Hippocampal formation (tissue), 2 donors: ENCODE data around the gene PXT1.
A peak's percentile ranks its signal among the peaks of the same experiment; 100 is the strongest.
"Not testable (repeated sequence)": the region's sequence is repeated elsewhere in the genome, so short reads cannot be mapped to it uniquely, and the experiment has no call there.

Source experiments
- DNase-seq, 2 donors: peaks; one replicate each; lab custom pipeline; 2025; lab: John Stamatoyannopoulos, UW

Gene PXT1

DNA sequence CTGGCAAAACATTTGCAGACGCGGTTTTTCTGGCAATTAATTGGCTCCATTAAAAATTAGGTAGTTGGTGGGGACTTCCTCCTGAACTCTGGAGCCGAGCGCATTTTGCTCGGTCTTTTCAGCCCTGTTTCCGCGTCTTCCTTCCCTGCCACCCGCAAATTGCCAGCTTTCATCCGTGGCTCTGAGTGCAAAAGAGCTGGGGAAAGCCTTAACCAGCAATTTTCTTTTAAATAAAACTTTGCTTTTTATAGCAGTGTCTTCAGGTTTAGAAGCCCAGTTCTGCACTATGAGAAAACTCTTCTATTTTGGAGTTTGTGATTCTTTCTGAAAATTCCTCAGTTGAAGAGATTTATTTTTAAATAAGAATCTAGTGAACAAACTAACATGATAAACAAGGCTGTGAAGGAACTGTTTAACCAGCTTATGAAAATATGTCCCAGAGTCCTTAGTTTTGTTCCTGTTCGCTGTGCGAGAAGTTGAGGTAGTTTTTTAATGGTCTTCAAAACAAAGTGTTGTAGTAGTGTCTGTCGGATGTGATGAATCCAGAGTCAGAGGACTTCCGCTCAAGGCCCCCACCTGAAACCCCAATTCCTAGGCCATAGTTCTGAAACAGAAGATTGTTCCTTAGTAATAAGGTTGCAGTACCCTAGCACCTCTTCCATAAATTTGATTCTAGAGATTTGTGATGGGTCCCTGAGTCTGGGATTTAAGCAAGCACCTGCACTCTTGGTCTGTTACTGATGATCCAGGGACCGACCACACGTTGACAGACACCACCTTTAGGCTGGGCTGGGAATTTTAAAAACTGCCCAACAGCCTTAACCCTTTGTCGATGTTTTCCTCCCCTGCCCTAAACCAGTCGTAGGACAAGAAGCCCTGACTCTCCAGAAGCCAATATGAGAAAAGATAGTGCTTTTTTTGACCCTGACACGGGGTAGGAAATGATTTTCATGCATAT is 1.1 kb upstream of the PXT1 start:
- DNase-seq: peak in 1 of 2 donors; percentile 20

GRCh38 chr6:36442103-36442670 is 467 bp downstream of the PXT1 start:
- no peak for DNase-seq

GRCh38 chr6:36441307-36441894 is 1.3 kb downstream of the PXT1 start:
- DNase-seq: peak; percentile 81 to 85

DNA sequence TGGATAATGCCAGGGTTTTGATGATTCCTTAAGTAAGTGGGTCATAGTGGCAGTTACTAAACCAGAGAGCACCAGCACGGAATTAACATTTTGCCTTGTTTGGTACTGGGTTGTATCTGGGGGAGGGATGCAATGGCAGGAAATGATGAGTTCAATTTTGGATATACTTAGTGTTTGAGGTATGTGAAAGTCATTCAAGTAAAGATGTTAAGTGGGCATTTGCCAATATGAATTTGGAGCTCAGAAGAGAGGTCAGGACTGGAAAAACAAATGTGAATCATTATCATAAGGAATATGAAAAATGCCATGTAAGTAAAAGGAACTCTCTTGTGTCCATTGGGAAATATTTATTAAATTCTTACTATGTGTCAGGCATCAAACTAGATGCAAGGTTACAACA is 6.2 kb downstream of the PXT1 start:
- no peak for DNase-seq

GRCh38 chr6:36432151-36432671 is 10.4 kb downstream of the PXT1 start:
- DNase-seq: no peak

DNA sequence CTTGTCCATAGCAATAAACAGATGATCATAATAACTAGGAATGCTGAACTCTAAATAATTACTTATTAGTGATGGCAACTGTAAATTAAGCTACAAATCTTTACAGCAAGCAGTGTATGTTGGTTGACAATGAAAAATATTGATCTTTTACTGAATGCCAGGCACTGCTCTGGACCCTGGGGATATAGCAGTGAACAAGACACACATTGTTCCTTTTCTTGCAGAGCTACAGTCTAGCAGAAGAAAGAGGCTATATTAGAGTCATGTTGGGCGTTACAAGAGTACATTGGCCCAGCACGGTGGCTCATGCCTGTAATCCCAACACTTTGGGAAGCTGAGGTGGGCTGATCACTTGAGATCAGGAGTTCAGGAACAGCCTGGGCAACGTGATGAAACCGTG is 11.5 kb downstream of the PXT1 start:
- no peak for DNase-seq

DNA sequence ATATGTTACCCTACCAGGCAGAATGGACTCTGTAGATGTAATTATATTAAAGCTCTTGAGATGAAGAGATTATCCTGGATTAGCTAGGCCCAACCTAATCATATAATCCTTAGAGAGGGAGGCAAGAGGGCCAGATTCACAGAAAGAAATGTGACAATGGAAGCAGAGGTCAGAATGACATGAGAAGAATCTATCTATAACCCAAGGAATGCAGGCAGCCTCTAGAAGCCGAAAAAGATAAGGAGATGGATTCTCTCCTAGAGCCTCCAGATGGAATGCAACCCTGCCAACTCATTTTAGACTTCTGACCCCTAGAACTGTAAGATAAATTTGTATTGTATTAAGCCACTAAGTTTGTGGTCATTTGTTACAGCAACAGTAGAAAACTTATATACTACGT is 12.3 kb downstream of the PXT1 start:
- no peak for DNase-seq

DNA sequence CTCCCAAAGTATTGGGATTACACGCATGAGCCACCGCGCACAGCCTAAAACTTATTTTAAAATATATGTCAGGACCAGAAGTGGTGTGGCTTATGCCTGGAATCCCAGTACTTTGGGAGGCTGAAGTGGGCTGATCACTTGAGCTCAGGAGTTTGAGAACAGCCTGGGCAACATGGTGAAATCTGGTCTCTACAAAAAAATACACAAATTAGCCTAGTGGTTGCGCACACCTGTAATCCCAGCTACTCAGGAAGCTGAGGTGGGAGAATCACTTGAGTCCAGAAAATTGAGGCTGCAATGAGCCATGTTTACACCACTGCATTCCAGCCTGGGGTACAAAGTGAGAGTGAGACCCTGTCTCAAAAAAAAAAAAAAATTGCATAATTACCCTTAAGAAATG is 13.7 kb downstream of the PXT1 start:
- no peak for DNase-seq

GRCh38 chr6:36426622-36427021 is 16.0 kb downstream of the PXT1 start:
- DNase-seq: no peak

DNA sequence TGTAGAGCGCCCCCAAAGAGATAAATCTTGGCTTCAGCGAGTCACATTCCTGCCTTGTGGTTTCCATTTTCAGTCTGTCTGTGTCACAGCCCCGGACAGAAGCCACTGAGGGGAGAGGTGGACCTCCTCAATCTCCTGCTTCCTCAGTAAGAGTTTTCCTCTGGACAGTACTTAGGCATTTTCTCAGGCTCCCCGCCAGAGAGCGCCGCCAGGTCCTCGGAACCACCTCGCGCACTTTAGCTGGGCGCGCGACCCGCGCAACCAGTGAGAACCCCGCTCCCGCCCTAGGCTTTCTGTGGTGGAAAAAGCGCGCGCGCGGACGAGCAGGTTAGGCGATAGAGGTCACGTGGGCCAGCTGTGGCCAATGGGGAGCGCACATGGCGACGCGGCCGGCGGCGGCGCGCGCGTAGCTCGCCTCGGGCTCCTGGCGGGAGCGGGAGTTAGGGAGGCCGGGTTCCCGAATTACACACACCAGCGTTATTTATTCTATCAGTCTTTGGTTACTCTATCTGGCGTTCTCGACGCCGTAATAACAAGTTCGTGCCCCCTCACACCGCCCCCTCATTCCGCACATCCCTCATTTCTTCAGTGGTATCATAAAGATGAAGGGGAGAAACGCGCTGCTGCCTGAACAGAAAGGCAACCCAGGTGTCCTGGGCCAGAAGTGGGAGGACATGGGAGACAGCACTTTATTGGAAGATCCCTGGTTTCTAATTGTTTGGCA is 19.4 kb downstream of the PXT1 start:
- peak; percentile 94 to 96 for DNase-seq

DNA sequence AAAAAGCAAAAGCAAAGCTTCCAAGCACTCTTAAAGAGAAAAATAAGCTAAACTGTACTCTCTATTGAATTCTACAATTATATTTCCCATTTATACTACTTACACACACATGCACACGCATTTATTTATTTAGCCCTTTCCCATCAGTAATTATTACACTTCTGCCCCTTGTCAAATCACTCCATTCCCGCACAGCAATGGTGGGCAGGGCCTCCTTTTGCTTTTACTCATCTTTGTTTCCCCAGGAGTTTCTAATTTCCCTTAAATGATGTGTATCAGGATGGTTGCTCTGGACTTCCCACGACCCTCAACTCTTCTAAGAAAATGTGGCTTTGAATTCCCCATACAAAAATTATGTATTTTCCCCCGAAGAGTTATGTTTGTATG is 19.9 kb downstream of the PXT1 start:
- no peak for DNase-seq

DNA sequence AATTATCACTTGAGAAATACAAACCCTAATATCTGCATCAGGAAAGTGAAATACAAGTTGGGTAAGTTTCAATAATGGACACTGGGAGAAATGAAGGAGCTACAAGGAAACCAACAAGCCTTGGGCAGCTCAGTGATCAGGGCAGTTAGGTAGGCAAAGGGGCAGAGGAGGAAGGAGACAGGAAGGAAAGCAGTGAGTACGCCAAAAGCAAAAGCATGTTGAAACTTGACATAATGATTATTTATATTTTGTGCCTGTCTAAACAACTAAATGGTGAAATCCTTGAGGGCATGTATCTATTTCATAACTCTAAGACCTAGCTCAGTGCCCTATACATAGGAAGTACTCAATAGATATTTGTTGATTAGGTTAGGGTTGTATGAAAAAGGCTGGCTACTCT is 23.3 kb downstream of the PXT1 start:
- DNase-seq: no peak

DNA sequence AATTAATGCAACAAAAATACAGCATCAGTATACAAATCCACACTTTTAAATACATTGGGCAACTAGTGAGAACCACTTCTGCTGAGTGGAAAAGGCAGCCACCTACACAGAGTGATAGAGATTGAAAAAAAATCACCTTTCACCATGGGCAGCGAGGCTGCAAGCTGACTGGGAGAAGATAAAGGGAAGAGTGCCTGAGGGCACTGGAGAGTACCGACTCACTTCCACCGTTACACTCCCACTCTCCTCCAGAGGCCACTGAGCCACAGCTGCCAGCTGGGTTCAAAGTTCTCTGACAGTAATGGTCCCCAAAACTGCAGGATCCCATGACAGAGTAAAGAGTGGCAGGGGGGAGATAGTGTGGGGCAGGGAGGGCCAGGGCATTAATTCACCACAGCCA is 24.1 kb downstream of the PXT1 start:
- no peak for DNase-seq

DNA sequence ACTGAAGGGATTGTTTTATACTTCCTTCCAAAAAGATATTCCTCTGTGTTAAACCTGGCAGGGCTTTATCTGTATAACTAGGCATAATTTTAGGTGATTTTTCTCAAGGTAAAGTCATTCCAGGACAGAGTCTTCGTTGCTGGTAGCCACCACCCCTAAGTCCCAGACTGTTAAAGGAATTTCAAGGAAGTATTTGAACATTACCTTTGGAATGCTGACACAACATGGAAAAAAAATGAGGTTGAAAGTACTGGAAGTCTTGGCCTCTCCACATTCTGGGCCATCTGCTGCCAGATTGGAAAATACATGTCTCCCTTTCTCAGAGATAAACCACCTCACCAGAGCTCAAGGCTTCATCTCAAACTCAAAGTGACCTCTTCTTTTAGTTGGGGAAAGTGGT is 28.2 kb downstream of the PXT1 start:
- no peak for DNase-seq

GRCh38 chr6:36413489-36414480 is 28.9 kb downstream of the PXT1 start:
- no peak for DNase-seq

DNA sequence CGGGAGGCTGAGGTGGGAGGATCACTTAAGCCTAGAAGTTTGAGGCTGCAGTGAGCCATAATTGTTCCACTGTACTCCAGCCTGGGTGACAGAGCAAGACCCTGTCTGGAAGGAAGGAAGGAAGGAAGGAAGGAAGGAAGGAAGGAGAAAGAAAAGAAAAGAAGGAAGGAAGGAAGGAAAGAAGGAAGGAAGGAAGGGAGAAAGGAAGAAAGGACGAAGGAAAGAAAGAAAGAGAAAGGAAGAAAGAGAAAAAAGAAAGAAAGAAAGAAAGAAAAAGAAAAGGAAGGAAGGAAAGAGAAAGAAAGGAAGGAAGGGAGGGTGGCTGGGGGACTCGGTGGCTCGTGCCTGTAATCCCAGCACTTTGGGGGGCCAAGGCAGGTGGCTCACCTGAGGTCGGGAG is 32.9 kb downstream of the PXT1 start:
- DNase-seq: not testable (repeated sequence)

DNA sequence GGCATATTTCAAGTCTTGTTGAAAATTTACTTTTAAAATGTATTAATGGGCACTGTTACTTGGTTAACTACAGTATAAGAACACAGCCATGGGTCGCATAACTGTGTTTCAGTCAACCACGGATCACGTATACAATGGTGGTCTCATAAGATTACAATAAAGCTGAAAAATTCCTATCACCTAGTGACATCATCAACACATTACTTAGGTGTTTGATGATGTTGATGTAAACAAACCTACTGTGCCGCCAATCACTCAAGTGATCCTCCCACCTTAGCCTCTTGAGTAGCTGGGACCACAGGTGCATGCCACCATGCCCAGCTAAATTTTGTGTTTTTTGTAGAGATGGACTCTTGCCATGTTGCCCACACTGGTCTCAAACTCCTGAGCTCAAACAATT is 38.5 kb downstream of the PXT1 start:
- DNase-seq: no peak

DNA sequence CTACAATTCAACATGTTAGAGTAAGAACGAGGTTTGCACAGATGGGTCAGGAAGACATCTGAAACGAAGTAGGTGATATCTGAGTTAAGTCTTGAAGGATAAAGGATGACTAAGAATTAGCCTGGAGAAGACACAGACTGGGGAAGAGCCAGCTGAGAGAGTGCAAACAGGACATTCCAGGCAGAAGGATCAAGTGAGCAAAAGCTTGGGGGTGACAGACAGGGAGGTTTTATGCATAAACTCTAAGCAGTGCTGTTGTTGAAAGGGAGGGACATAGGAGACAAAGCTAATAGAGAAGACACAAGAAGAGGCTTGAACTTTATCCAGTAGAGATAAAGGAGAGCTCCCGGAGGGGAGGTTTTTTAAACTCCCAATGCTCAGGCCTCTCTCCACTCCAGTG is 40.2 kb downstream of the PXT1 start:
- no peak for DNase-seq

DNA sequence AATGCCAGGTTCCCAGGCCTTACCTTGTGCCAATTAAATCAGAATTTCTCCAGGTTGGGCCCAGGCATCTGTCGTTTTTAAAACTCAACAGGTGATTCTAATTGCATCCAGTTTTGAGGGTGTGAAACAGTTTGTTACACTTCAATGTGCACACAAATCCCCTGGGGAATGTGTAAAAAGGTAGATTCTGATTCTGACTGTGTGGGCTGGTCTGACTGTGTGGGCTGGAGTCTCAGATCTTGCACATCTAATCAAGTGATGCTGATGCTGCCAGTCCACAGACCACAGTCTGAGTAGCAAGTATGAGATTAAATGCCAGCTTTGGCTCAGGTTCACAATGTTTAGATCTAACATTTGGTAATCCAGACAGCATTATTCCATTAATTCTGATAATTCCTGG is 42.7 kb downstream of the PXT1 start:
- no peak for DNase-seq

GRCh38 chr6:36392621-36393020 is 50.0 kb downstream of the PXT1 start:
- DNase-seq: no peak

DNA sequence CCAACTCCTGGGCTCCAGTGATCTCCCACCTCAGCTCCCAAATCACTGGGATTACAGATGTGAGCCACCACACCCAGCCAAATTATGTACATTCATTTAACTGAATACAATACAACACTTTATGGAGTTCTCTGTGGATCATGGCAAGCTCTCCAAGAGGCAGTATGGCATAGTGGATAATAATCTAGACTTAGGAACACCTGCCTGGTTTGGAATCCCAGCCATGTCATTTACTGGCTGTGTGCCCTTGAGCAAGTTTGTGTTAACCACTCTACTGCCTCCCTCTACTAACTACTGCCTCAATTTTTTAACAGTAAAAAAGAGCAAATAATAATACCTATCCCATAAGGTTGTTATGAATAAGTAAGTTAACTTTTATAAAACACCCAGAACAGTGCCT is 53.3 kb downstream of the PXT1 start:
- DNase-seq: no peak
